Heart right ventricle (tissue), 16 donors: ENCODE measurements around the gene ADGRE2. TPM values are rescaled to one million over a fixed set of nuclear protein-coding genes. Genes with fewer than 3 reads are reported as not detected.
"Not testable (repeated sequence)": the region's sequence is repeated elsewhere in the genome, so short reads cannot be mapped to it uniquely, and the experiment has no call there.

Experiments
- ATAC-seq, 8 donors: fragments of 200-7000 bp; cut with Tn5 transposase; one replicate each; pipeline ENCODE4 v1.9.1; 2020; ENCODE audit warnings: mild to moderate bottlenecking in 8 of 8, moderate library complexity in 8 of 8, moderate number of reproducible peaks in 1 of 8
- DNase-seq, 2 donors: peaks; one replicate each; pipeline ENCODE4 v3.0.0-alpha.2; 2020
- H3K27ac ChIP-seq, 10 donors: fragments of 200-600 bp; sonication (generic) in 2 of 10; one replicate each; pipeline versions ENCODE4 v1.5.0 to v1.8.0; 2020 to 2022; ENCODE audit warnings: mild to moderate bottlenecking in 3 of 10
- H3K27me3 ChIP-seq, 7 donors: fragments of 200-600 bp; one replicate each; pipeline ENCODE4 v1.8.0; 2021 to 2022; ENCODE audit warnings: mild to moderate bottlenecking in 2 of 7
- H3K36me3 ChIP-seq, 9 donors: fragments of 200-600 bp; sonication (generic) in 1 of 9; one replicate each; pipeline versions ENCODE4 v1.5.0 to v1.8.0; 2020 to 2022; ENCODE audit warnings: mild to moderate bottlenecking in 2 of 9
- H3K4me1 ChIP-seq, 9 donors: fragments of 200-600 bp; sonication (generic) in 1 of 9; one replicate each; pipeline versions ENCODE4 v1.5.0 to v1.8.0; 2020 to 2022; ENCODE audit warnings: mild to moderate bottlenecking in 4 of 9
- H3K4me3 ChIP-seq, 10 donors: fragments of 200-600 bp; sonication (generic) in 2 of 10; one replicate each; pipeline versions ENCODE4 v1.5.0 to v1.8.0; 2020 to 2022; ENCODE audit warnings: mild to moderate bottlenecking in 7 of 10, moderate library complexity in 2 of 10
- H3K9me3 ChIP-seq, 11 donors: fragments of 200-600 bp in 10 of 11; sonication (generic) in 2 of 11; one replicate each; pipeline versions ENCODE4 v1.5.0 to v1.8.0; 2013 to 2022; ENCODE audit warnings: mild to moderate bottlenecking in 2 of 11, control low read depth in 1 of 11, moderate library complexity in 1 of 11
- WGBS, 2 donors: extraction: QIAGEN DNeasy Blood & Tissue Kit; methylation state at CpG; one replicate each; pipeline ENCODE4 v1.1.7; 2013; ENCODE audit warnings: inconsistent platforms in 1 of 2; 5-methylcytosine and 5-hydroxymethylcytosine counted together
- intact Hi-C, 10 donors: fragments of 100-400 bp; cut with DNase I; formaldehyde crosslinking; loops; one replicate each; pipeline versions ENCODE4 v1.11.1 to v1.14.2; 2022
- long read RNA-seq, 3 donors: library from polyadenylated mRNA; unstranded; transcript quantifications; one replicate each; pipeline ENCODE4 v2.0.0, GENCODE V29; 2020 to 2021
- polyA plus RNA-seq, 2 donors: library from polyadenylated mRNA; stranded (reverse); fragments of 200-250 nt; gene quantifications; one replicate each; pipeline ENCODE4 v1.2.3, GENCODE V29; 2013
- total RNA-seq, 10 donors: library from RNA; stranded (reverse); fragmentation: NEBNext Ultra II Directional in 3 of 10; extraction: Animal tissue kit (Norgen Biotek cat#: 25700) in 3 of 10; gene quantifications; one replicate each; pipeline versions ENCODE4 v1.2.1 to v1.2.4, GENCODE V29; 2021 to 2023
- TF ChIP-seq, protein P1 (sequence below), 9 donors: fragments of 200-600 bp; sonication (generic) in 2 of 9; IDR thresholded peaks; one replicate each; pipeline versions ENCODE4 v1.5.0 to v1.8.0; 2021 to 2022; ENCODE audit warnings: antibody characterized with exemption in 9 of 9, mild to moderate bottlenecking in 5 of 9, moderate library complexity in 1 of 9
- donor health status: Arrhythmogenic right ventricular cardiomyopathy.
- donor health status: ischemic (EF 13 %, LVEDD 7.1; RV severe dilation, severe dysfunction).
- donor health status: healthy with polysubstance abuse.
- donor health status: DM: no; HTN: yes; CAD: no.
- donor health status: DM: no; HTN: no; CAD: no.
- donor health status: ischemic (EF 25% LVEDD 6.9; RV normal size, moderate dysfunction).
- donor health status: ischemic (EF 25% LVEDD 5.7; RV mildly dilated, moderate dysfunction).
- donor health status: healthy.
- donor health status: DM: yes; HTN: yes; CAD: no.
- donor health status: Ischemic cardiomyopathy.
- donor health status: ischemic (EF 35%, LVEDD 5.7; RV mildly dilated, moderate dysfunction).
- donor health status: nonischemic (EF 11% LVEDD 7.7; RV severe dilation, severe dysfunction).
- donor health status: DM: yes; HTN: yes; CAD: no.
- donor health status: PGD.
- donor health status: ischemic (EF 29% LVEDD 5.4; RV normal size, mild dysfunction).
- donor health status: nonischemic (EF 23%, LVEDD 6.1; RV moderate dilation, normal function).

The ADGRE2 gene
- total RNA-seq, result 1 to 10 TPM in 4 of 10 donors, under 1 TPM in 6; 0.17 to 5.0 (median 0.87) TPM
- under 1 TPM; 0.38 to 0.44 TPM for polyA plus RNA-seq
- long read RNA-seq, donor 1, result 0 reads
- long read RNA-seq, donor 2, partial matches to known transcripts, result 1 of 2 reads
- long read RNA-seq, donor 2, other reads (novel, unspliced or antisense), result 1 of 2 reads
- long read RNA-seq, donor 3, result 0 reads

DNA sequence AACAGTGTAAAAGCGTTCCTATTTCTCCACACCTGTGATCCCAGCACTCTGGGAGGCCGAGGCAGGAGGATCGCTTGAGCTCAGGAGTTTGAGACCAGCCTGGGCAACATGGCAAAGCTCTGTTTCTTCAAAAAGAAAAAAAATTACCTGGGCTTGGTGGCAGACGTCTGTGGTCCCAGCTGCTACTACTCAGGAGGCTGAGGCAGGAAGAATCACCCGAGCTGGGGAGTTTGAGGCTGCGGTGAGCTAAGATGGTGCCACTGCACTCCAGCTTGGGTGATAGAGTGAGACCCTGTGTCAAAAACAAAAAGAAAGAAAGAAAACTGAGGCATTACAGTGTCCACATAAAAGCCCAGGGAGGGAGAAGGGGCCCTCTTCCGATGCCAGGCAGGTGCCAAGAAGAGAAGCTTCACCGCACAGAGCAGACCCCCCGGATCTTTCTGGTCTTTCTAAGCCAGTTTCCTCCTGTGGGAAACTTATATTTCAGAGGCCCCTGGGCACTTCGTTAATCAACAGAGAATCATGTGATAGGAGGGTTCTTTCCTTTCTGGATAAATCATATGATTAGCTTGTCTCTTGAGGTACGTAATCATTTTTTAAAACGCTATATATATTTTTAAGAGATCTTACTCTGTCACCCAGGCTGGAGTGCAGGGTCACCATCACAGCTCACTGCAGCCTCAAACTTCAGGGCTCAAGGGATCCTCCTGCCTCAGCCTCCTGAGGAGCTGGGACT lies at the start of gene ADGRE2:
Gene ADGRE2, minus strand, starts transcription at position 451 of the 736 bp plus-strand sequence. CDS start 1,804 bp downstream, outside the sequence.
- H3K27ac ChIP-seq, ATAC-seq, H3K36me3 ChIP-seq, H3K4me3 ChIP-seq, H3K9me3 ChIP-seq, DNase-seq, intact Hi-C loops: not testable (repeated sequence)
- H3K4me1 ChIP-seq, result peaks cover 0 to 24% (median 0%) of the 10 kb centered on the region in 9 donors
- peaks cover 0 to 46% (median 30%) of the 10 kb centered on the region in 7 donors for H3K27me3 ChIP-seq
- 72 to 75% methylated on average over 12 of the region's 12 CpGs for WGBS, 2 donors

DNA sequence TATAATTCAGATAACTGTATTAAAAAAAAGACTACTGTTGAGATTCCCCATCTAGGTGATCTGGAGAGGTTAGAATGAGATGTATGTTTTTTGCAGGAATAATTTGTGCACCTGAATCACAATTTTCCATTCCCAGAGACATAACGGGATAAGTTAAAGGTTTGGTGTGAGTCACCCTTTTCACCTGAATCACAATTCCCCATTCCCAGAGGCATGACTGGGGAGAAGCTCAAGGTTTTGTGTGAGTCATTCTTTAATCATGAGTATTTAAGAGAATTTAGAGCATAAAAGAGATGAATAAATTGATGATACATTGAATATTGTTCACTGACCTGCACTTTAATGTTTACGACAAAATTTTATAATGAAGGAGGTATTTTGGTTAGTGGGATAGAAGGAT lies 47.6 kb upstream of the ADGRE2 start:
- Histone ChIP-seq H3K4me1 (no peaks in the 10 kb centered on the region), H3K27ac (no peak overlapping the region), H3K9me3 (peaks cover 0 to 4% (median 0%) of the 10 kb centered on the region in 11 donors), H3K4me3 (no peak overlapping the region), H3K36me3 (no peaks in the 10 kb centered on the region), H3K27me3 (peaks cover 0 to 40% (median 9%) of the 10 kb centered on the region in 7 donors)
- intact Hi-C loops, result no loop called here
- TF ChIP-seq, protein P1, sequence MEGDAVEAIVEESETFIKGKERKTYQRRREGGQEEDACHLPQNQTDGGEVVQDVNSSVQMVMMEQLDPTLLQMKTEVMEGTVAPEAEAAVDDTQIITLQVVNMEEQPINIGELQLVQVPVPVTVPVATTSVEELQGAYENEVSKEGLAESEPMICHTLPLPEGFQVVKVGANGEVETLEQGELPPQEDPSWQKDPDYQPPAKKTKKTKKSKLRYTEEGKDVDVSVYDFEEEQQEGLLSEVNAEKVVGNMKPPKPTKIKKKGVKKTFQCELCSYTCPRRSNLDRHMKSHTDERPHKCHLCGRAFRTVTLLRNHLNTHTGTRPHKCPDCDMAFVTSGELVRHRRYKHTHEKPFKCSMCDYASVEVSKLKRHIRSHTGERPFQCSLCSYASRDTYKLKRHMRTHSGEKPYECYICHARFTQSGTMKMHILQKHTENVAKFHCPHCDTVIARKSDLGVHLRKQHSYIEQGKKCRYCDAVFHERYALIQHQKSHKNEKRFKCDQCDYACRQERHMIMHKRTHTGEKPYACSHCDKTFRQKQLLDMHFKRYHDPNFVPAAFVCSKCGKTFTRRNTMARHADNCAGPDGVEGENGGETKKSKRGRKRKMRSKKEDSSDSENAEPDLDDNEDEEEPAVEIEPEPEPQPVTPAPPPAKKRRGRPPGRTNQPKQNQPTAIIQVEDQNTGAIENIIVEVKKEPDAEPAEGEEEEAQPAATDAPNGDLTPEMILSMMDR (IDR thresholded peaks at IDR 0.05), result no peak
- DNase-seq, result no peak
- 89% methylated on average over 2 of the region's 2 CpGs for whole genome bisulfite sequencing, 2 donors
- ATAC-seq, result no peak

DNA sequence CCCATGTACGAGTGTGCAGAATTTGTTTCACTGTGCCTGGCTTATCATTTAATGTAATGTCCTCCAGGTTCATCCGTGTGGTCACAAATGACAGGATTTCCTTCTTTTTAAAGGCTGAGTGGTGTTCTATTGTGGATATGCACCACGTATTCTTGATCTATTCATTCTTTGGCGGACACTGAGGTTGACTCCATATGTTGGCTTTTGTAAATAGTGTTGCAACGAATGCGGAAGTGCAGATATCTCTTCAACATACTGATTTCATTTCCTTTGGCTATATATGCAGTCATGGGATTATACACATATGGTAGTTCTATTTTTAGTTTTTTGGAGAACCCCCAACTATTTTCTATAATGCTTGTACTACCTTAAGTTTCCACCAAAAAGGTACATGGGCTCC lies 43.6 kb upstream of the ADGRE2 start:
- H3K27me3 ChIP-seq, result peaks cover 0 to 29% (median 9%) of the 10 kb centered on the region in 7 donors
- H3K36me3 ChIP-seq, result no peaks in the 10 kb centered on the region
- WGBS, 2 donors, result 31 to 47% methylated on average over 6 of the region's 6 CpGs
- peaks cover 0 to 4% (median 0%) of the 10 kb centered on the region in 11 donors for H3K9me3 ChIP-seq
- TF ChIP-seq, protein P1 (IDR thresholded peaks at IDR 0.05), result no peak
- no peak for DNase-seq
- no peak for ATAC-seq
- no peak overlapping the region for H3K4me3 ChIP-seq
- H3K4me1 ChIP-seq, result no peaks in the 10 kb centered on the region
- H3K27ac ChIP-seq, result no peak overlapping the region
- intact Hi-C loops, result no loop called here

DNA sequence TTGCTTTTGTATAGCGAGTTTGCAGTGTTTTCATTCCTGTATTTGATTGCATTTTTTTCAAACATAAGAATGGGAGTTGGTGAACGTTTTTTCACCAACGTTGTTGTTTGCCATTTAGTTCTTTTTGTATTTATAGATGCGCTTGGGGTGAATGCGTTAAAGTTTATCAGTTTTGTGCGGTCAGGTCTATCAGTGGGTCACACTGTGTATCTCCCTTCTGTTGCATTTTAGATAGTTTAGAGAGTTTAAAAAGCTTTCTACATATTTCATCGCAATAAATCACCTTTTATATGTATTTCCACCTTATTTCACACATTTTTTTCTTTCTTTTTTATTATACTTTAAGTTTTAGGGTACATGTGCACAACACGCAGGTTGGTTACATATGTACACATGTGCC lies 40.2 kb upstream of the ADGRE2 start:
- TF ChIP-seq, protein P1 (IDR thresholded peaks at IDR 0.05), result no peak
- Histone ChIP-seq H3K36me3 (no peaks in the 10 kb centered on the region), H3K27me3 (peaks cover 0 to 5% (median 0%) of the 10 kb centered on the region in 7 donors), H3K9me3 (peaks cover 0 to 2% (median 0%) of the 10 kb centered on the region in 11 donors), H3K27ac (no peak overlapping the region), H3K4me1 (no peaks in the 10 kb centered on the region), H3K4me3 (no peak overlapping the region)
- no peak for ATAC-seq
- DNase-seq, result no peak
- WGBS, 2 donors, result 78 to 79% methylated on average over 8 of the region's 8 CpGs
- intact Hi-C loops, result no loop called here

DNA sequence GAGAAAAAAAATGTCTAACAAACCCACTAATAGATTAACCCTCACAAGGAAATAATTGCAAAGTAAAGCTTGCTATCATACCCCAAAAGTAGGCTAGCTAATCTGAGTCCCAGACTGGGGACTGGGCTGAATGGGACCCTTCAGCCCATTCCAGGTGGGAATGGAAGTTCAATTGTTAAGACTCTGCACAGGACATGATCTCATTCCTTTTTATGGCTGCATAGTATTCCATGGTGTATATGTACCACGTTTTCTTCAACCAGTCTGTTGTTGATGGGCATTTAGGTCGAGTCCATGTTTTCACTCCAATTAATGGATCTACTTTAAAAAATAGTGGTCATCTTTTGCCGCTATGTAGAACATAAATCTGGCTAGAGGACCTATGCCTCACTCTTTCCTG lies 38.7 kb upstream of the ADGRE2 start:
- Histone ChIP-seq H3K9me3 (peaks cover 0 to 2% (median 0%) of the 10 kb centered on the region in 11 donors), H3K4me1 (no peaks in the 10 kb centered on the region), H3K4me3 (no peak overlapping the region), H3K27ac (no peak overlapping the region), H3K36me3 (no peaks in the 10 kb centered on the region), H3K27me3 (peaks cover 0 to 3% (median 0%) of the 10 kb centered on the region in 7 donors)
- DNase-seq, result no peak
- WGBS, 2 donors, result 61 to 64% methylated on average over 3 of the region's 3 CpGs
- intact Hi-C loops, result no loop called here
- no peak for ATAC-seq
- TF ChIP-seq, protein P1 (IDR thresholded peaks at IDR 0.05), result no peak
